CD8-positive, alpha-beta memory T cell (primary cell): Measurements from ENCODE around the gene SPC25. TPM values are rescaled to one million over a fixed set of nuclear protein-coding genes. Genes with fewer than 3 reads are reported as not detected.

Experiments used
- CTCF ChIA-PET: fragments of 350-600 bp; sonication (Branson Sonifier 250); formaldehyde crosslinking; loops from one replicate; lab custom pipeline; 2021; ENCODE audit warnings: antibody characterized with exemption; lab: Charles Lee
- POLR2A ChIA-PET: fragments of 350-600 bp; sonication (Branson Sonifier 250); formaldehyde crosslinking; loops from one replicate; lab custom pipeline; 2021; ENCODE audit warnings: antibody characterized with exemption; lab: Charles Lee
- DNase-seq, 5 donors: peaks; one replicate each; pipeline versions ENCODE4 v3.0.0 to v3.0.0-alpha.2; 2020 to 2022; ENCODE audit warnings: mixed read lengths in 1 of 5
- H3K27ac ChIP-seq: one replicate; pipeline ENCODE4 v1.7.0; 2013; ENCODE audit warnings: low read depth, mild to moderate bottlenecking, low read length, moderate library complexity
- H3K27me3 ChIP-seq: 2 replicates; pipeline ENCODE4 v1.7.0; 2013; ENCODE audit warnings: low read length, mild to moderate bottlenecking; ENCODE audit not compliant: insufficient read depth, poor library complexity, severe bottlenecking
- H3K36me3 ChIP-seq: 2 replicates; pipeline ENCODE4 v1.7.0; 2013; ENCODE audit warnings: mild to moderate bottlenecking, low read length, moderate library complexity; ENCODE audit not compliant: insufficient read depth
- H3K4me1 ChIP-seq: 2 replicates; pipeline ENCODE4 v1.7.0; 2013; ENCODE audit warnings: mild to moderate bottlenecking, low read length, moderate library complexity; ENCODE audit not compliant: insufficient read depth
- H3K4me3 ChIP-seq: 2 replicates; pipeline ENCODE4 v1.7.0; 2013; ENCODE audit warnings: mild to moderate bottlenecking, low read length
- H3K9me3 ChIP-seq: 2 replicates; pipeline ENCODE4 v1.7.0; 2013; ENCODE audit warnings: mild to moderate bottlenecking, low read length
- H3K27ac Mint-ChIP-seq, 8 donors: one replicate each; pipeline ENCODE4 v1.8.0; 2020 to 2021; ENCODE audit warnings: mixed read lengths in 8 of 8, mild to moderate bottlenecking in 6 of 8, inconsistent platforms in 3 of 8, moderate library complexity in 3 of 8
- H3K27me3 Mint-ChIP-seq, 2 donors: one replicate each; pipeline ENCODE4 v1.8.0; 2020 to 2021; ENCODE audit warnings: mixed read lengths in 2 of 2, mild to moderate bottlenecking in 1 of 2, moderate library complexity in 1 of 2
- H3K36me3 Mint-ChIP-seq, 3 donors: one replicate each; pipeline ENCODE4 v1.8.0; 2020 to 2021; ENCODE audit warnings: mixed read lengths in 3 of 3, inconsistent platforms in 1 of 3, mild to moderate bottlenecking in 1 of 3
- H3K4me1 Mint-ChIP-seq, 3 donors: one replicate each; pipeline ENCODE4 v1.8.0; 2020 to 2021; ENCODE audit warnings: mixed read lengths in 3 of 3, inconsistent platforms in 1 of 3, mild to moderate bottlenecking in 1 of 3
- H3K4me3 Mint-ChIP-seq, 7 donors: one replicate each; pipeline ENCODE4 v1.8.0; 2020 to 2021; ENCODE audit warnings: mixed read lengths in 7 of 7, mild to moderate bottlenecking in 6 of 7, moderate library complexity in 4 of 7, inconsistent platforms in 2 of 7
- H3K9me3 Mint-ChIP-seq, 5 donors: one replicate each; pipeline ENCODE4 v1.8.0; 2020 to 2022; ENCODE audit warnings: mixed read lengths in 5 of 5, mild to moderate bottlenecking in 3 of 5, moderate library complexity in 2 of 5, inconsistent platforms in 1 of 5
- polyA plus RNA-seq: library from polyadenylated mRNA; unstranded; fragments of 300-500 nt; fragmentation: Illumina TruSeq; gene quantifications from one replicate; pipeline ENCODE4 v1.2.3, GENCODE V29; 2021
- total RNA-seq, 2 experiments: library from RNA; stranded (reverse); gene quantifications; one replicate each; pipeline ENCODE4 v1.2.3, GENCODE V29; 2021

Gene SPC25
- total and polyA plus RNA-seq, 3 experiments from 2014 or later: 24.1 to 27.7 TPM; not detected in 1

DNA sequence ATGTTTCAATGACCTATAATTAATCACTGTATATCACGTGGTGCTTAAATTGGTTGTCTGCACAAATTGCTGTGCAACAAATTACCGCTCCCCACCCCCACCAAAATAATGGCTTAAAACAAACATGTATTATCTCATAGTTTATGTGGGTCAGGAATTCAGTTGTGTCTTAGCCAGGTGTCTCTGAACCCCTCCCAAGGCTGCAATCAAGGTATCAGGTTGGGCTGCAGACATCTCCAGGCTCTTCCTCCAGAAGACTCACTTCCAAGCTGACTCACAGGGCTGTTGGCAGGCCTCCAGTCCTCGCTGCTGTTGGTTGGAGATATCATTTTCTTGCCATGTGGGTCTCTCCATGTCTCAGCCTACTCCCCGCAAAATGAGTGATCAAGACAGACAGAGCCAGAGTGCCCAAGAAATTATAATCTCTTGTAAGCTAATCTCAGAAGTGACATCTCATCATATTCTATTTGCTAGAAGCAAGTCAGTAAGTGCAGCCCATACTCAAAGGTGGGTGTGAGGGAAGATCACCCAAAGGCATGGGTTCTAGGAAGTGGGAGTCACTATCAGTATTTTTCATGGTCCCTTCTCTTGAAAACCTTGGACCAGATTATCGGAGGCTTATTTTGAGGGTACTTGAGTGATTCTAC is 38.4 kb downstream of the SPC25 start:
- peaks cover 0 to 3% (median 0%) of the 10 kb centered on the region in 3 donors for H3K36me3 Mint-ChIP-seq
- CTCF ChIA-PET: no interaction called here
- no peak overlapping the region for H3K4me3 Mint-ChIP-seq

GRCh38 chr2:168850846-168851245 is 39.4 kb downstream of the SPC25 start:
- no peaks in the 10 kb centered on the region for H3K27me3 ChIP-seq
- H3K27ac Mint-ChIP-seq: no peak overlapping the region
- H3K4me1 ChIP-seq: no peaks in the 10 kb centered on the region
- no peaks in the 10 kb centered on the region for H3K9me3 ChIP-seq
- peaks cover 0 to 3% of the 10 kb centered on the region in 2 donors for H3K27me3 Mint-ChIP-seq
- CTCF ChIA-PET: no interaction called here
- peaks cover 0 to 3% (median 0%) of the 10 kb centered on the region in 3 donors for H3K36me3 Mint-ChIP-seq
- no peak for DNase-seq
- no peak overlapping the region for H3K4me3 ChIP-seq
- peaks cover 0 to 1% (median 0%) of the 10 kb centered on the region in 5 donors for H3K9me3 Mint-ChIP-seq
- H3K4me1 Mint-ChIP-seq: no peaks in the 10 kb centered on the region
- POLR2A ChIA-PET: no interaction called here
- no peak overlapping the region for H3K27ac ChIP-seq
- no peak overlapping the region for H3K4me3 Mint-ChIP-seq
- no peaks in the 10 kb centered on the region for H3K36me3 ChIP-seq

More for the DNA sequence above, 38.4 kb downstream of the SPC25 start:
- DNase-seq: no peak
- Histone ChIP-seq H3K4me3 (no peak overlapping the region), H3K9me3 (no peaks in the 10 kb centered on the region), H3K36me3 (no peaks in the 10 kb centered on the region), H3K4me1 (no peaks in the 10 kb centered on the region), H3K27ac (peak overlapping the region; percentile 36), H3K27me3 (no peaks in the 10 kb centered on the region)
- Mint-ChIP-seq H3K4me1 (no peaks in the 10 kb centered on the region), H3K9me3 (peaks cover 0 to 1% (median 0%) of the 10 kb centered on the region in 5 donors), H3K27ac (no peak overlapping the region), H3K27me3 (peaks cover 0 to 3% of the 10 kb centered on the region in 2 donors)
- POLR2A ChIA-PET: no interaction called here

DNA sequence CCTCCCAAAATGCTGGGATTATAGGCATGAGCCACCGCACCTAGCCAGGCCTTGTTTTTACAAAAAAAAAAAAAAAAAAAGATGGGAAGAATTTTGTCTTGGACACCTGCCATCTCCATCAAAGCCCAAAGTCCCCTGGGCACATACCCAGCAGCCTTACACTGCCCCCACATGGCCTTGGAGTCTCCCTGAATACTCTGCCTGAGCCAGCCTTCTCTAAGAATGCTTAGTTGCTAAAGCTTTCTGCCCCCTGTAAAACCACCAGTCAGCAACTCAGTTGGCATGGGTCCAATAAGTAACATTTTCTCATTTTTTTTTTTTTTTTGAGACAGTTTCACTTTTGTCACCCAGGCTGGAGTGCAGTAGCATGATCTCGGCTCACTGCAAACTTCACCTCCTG is 40.6 kb downstream of the SPC25 start:
- H3K27me3 ChIP-seq: no peaks in the 10 kb centered on the region
- no peak for DNase-seq
- H3K36me3 Mint-ChIP-seq: peaks cover 0 to 3% (median 0%) of the 10 kb centered on the region in 3 donors
- H3K36me3 ChIP-seq: no peaks in the 10 kb centered on the region
- POLR2A ChIA-PET: no interaction called here
- no peaks in the 10 kb centered on the region for H3K9me3 ChIP-seq
- CTCF ChIA-PET: no interaction called here
- no peak overlapping the region for H3K27ac ChIP-seq
- H3K4me3 ChIP-seq: no peak overlapping the region
- no peaks in the 10 kb centered on the region for H3K4me1 ChIP-seq
- H3K27me3 Mint-ChIP-seq: peaks cover 0 to 3% of the 10 kb centered on the region in 2 donors
- H3K4me1 Mint-ChIP-seq: no peaks in the 10 kb centered on the region
- H3K4me3 Mint-ChIP-seq: no peak overlapping the region
- H3K27ac Mint-ChIP-seq: no peak overlapping the region
- H3K9me3 Mint-ChIP-seq: peaks cover 0 to 1% (median 0%) of the 10 kb centered on the region in 5 donors

GRCh38 chr2:168848225-168848624 is 42.0 kb downstream of the SPC25 start:
- peaks cover 0 to 3% of the 10 kb centered on the region in 2 donors for H3K27me3 Mint-ChIP-seq
- H3K27ac ChIP-seq: no peak overlapping the region
- no peak overlapping the region for H3K4me3 ChIP-seq
- H3K9me3 ChIP-seq: no peaks in the 10 kb centered on the region
- no peak for DNase-seq
- peaks cover 0 to 1% (median 0%) of the 10 kb centered on the region in 5 donors for H3K9me3 Mint-ChIP-seq
- H3K4me3 Mint-ChIP-seq: no peak overlapping the region
- H3K36me3 Mint-ChIP-seq: no peaks in the 10 kb centered on the region
- H3K4me1 ChIP-seq: no peaks in the 10 kb centered on the region
- H3K4me1 Mint-ChIP-seq: no peaks in the 10 kb centered on the region
- no peaks in the 10 kb centered on the region for H3K36me3 ChIP-seq
- no peaks in the 10 kb centered on the region for H3K27me3 ChIP-seq
- H3K27ac Mint-ChIP-seq: no peak overlapping the region
- ChIA-PET POLR2A (no interaction called here), CTCF (no interaction called here)

DNA sequence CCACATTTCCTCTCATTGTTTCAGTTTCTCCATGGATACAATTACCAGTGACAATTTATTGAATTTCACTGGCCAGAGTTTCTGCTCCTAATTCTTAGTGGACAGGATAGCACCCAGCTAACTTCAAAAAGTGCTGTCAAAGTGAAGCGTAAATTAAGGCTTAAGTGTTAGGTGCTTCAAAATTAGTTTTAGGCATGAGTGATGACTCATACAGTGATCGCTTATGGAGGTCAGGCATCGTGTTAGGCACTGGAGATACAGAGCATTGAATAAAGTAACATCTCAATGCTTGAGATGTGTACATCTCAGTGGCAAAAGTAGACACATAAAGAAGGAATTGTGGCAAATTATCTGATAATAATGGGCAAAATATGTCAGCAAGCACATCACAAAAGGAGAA is 47.0 kb downstream of the SPC25 start:
- H3K4me1 ChIP-seq: no peaks in the 10 kb centered on the region
- H3K36me3 ChIP-seq: no peaks in the 10 kb centered on the region
- no peak overlapping the region for H3K4me3 ChIP-seq
- DNase-seq: no peak
- H3K27ac ChIP-seq: no peak overlapping the region
- CTCF ChIA-PET: no interaction called here
- Mint-ChIP-seq H3K4me3 (no peak overlapping the region), H3K36me3 (peaks cover 0 to 2% (median 0%) of the 10 kb centered on the region in 3 donors), H3K4me1 (no peaks in the 10 kb centered on the region), H3K27me3 (no peaks in the 10 kb centered on the region), H3K27ac (peak overlapping the region in 1 of 8 donors; percentile 2), H3K9me3 (no peaks in the 10 kb centered on the region)
- no peaks in the 10 kb centered on the region for H3K9me3 ChIP-seq
- no peaks in the 10 kb centered on the region for H3K27me3 ChIP-seq
- POLR2A ChIA-PET: no interaction called here

DNA sequence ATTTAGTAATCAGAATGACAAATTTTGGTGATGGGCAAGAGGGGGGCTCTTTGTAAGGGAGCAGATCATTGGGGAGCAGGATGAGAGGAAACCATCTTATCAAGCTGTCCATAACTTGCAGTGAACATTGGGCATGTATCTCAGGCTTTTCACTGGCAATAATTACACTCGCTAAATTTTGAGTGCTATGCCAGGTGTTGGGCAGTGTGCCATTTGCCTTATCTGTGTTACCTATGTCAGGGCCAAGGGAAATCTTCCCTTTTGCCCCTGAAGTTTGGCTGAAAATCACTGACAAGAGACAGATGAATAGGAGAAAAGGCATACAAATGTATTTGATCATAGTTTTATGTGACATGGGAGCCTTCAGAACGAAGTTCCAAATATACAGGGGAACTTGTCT is 48.8 kb downstream of the SPC25 start:
- no peaks in the 10 kb centered on the region for H3K9me3 Mint-ChIP-seq
- peaks cover 0 to 2% (median 0%) of the 10 kb centered on the region in 3 donors for H3K36me3 Mint-ChIP-seq
- no peak overlapping the region for H3K4me3 Mint-ChIP-seq
- Histone ChIP-seq H3K4me1 (no peaks in the 10 kb centered on the region), H3K4me3 (no peak overlapping the region), H3K36me3 (no peaks in the 10 kb centered on the region), H3K27ac (no peak overlapping the region), H3K9me3 (no peaks in the 10 kb centered on the region), H3K27me3 (no peaks in the 10 kb centered on the region)
- no peak overlapping the region for H3K27ac Mint-ChIP-seq
- H3K4me1 Mint-ChIP-seq: no peaks in the 10 kb centered on the region
- DNase-seq: no peak
- no peaks in the 10 kb centered on the region for H3K27me3 Mint-ChIP-seq
- ChIA-PET CTCF (no interaction called here), POLR2A (no interaction called here)

GRCh38 chr2:168835969-168836368 is 54.3 kb downstream of the SPC25 start:
- Histone ChIP-seq H3K4me1 (no peaks in the 10 kb centered on the region), H3K9me3 (no peaks in the 10 kb centered on the region), H3K27ac (no peak overlapping the region), H3K36me3 (no peaks in the 10 kb centered on the region), H3K27me3 (no peaks in the 10 kb centered on the region), H3K4me3 (no peak overlapping the region)
- Mint-ChIP-seq H3K4me3 (no peak overlapping the region), H3K36me3 (peaks cover 0 to 2% (median 0%) of the 10 kb centered on the region in 3 donors), H3K27me3 (no peaks in the 10 kb centered on the region), H3K4me1 (no peaks in the 10 kb centered on the region), H3K27ac (no peak overlapping the region), H3K9me3 (peaks cover 0 to 2% (median 0%) of the 10 kb centered on the region in 5 donors)
- ChIA-PET POLR2A (no interaction called here), CTCF (interaction anchor here (0.7 to 1.2 kb wide), 2 partner anchors 14 to 18 kb away, joined by 3 read pairs; no protein-coding TSS in a partner anchor)
- no peak for DNase-seq

DNA sequence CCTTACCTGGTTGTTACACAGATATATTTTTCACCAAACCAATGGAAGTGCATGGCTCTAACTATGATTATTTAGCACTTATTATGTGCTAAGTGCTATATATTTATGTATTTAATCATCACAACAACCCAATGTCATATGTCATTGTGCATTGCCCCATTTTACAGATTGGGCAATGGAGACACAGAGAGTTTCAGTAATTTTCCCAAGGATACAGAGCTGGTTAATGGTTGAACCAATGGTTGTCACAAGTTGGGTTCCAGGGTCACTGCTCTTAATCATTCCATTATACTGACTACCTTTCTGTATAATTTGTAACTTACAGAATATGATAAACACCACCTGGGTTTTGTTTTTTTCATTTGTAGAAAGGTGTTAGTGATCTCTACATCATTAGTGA is 58.6 kb downstream of the SPC25 start:
- Histone ChIP-seq H3K36me3 (no peaks in the 10 kb centered on the region), H3K27ac (no peak overlapping the region), H3K4me1 (no peaks in the 10 kb centered on the region), H3K4me3 (no peak overlapping the region), H3K27me3 (no peaks in the 10 kb centered on the region), H3K9me3 (no peaks in the 10 kb centered on the region)
- Mint-ChIP-seq H3K9me3 (peaks cover 0 to 2% (median 0%) of the 10 kb centered on the region in 5 donors), H3K4me3 (no peak overlapping the region), H3K27ac (no peak overlapping the region), H3K36me3 (peaks cover 0 to 4% (median 0%) of the 10 kb centered on the region in 3 donors), H3K4me1 (no peaks in the 10 kb centered on the region), H3K27me3 (peaks cover 0 to 3% of the 10 kb centered on the region in 2 donors)
- ChIA-PET POLR2A (no interaction called here), CTCF (no interaction called here)
- DNase-seq: no peak
